ENCODE measurements around the gene ARHGAP27. TPM values are rescaled to one million over a fixed set of nuclear protein-coding genes. Genes with fewer than 3 reads are reported as not detected.
A peak's percentile ranks its signal among the peaks of the same experiment; 100 is the strongest.

The ARHGAP27 gene
- total and polyA plus RNA-seq, 2 donors, result 23.1 to 73.8 TPM

DNA sequence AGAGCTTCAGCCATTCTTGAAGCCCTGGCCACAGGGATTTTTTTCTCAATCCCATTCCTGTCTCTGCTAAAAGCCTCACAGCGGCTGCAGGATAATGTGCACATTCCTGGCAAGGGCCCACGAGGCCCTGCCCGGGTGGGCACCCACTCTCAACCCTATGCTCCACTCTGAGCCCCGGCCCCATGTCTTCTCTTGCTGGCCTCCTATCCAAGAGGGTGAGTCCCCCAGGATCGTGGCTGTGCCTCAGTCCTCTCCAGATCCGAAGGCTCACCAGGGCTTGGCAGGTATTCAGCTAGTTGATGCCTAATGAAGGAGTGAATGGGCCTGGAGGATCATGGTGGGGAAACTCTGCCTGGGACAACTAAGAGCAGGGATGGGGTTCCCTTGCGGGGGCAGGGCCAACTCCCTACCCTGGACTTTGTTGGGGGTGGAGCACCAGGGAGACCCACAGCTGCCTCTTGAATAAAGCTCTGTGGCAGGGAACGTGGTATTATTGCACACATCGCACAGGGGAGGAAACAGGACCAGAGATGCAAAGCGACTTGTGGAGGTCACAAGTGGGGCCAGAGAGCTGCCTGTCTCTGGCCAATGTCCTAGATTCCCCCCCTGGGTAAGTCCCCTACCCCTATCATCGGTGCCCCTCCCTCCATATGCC is 5.4 kb downstream of the ARHGAP27 start:
- Histone ChIP-seq H3K4me3 (ENCODE audit: low read length in 2 of 2) (no peak overlapping the region), H3K9me3 (ENCODE audit: control insufficient read depth in 2 of 2, insufficient read depth in 1 of 2, low read length in 1 of 2) (peaks cover 0 to 9% of the 10 kb centered on the region in 2 donors), H3K36me3 (ENCODE audit: control insufficient read depth in 2 of 2, insufficient read depth in 2 of 2, low read length in 1 of 2) (no peaks in the 10 kb centered on the region), H3K4me1 (ENCODE audit: control insufficient read depth in 2 of 2, insufficient read depth in 2 of 2, low read length in 2 of 2) (peaks cover 16 to 45% of the 10 kb centered on the region in 2 donors), H3K27ac (ENCODE audit: low read depth in 1 of 2, low read length in 1 of 2) (no peak overlapping the region), H3K27me3 (ENCODE audit: control insufficient read depth in 2 of 2, insufficient read depth in 1 of 2, low read length in 1 of 2) (peaks cover 0 to 39% of the 10 kb centered on the region in 2 donors)
- 93% methylated on average over 11 of the region's 11 CpGs for WGBS
- DNase-seq (ENCODE audit: low read depth in 6 of 9, low spot score in 9 of 9), result no peak

DNA sequence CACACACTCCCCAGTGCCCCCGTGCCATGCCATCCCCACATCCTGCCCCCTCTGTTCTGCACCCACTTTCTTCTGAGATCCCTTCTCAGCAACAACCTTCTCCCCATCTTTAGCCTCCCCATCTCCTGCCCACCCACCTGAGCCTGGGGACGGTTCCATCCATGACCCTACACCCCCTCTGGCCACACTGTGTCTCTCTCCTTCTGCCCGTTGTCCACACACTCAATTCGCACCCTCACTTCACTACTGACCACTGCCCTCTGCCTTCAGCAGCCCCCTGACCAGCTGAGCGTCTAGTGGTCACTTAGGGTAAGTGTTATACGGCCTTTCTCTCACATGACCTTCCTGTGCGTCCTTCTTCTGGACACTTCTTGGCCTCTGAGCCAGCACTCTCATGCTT is 6.1 kb downstream of the ARHGAP27 start:
- no peaks in the 10 kb centered on the region for H3K36me3 ChIP-seq (ENCODE audit: control insufficient read depth in 2 of 2, insufficient read depth in 2 of 2, low read length in 1 of 2)
- no peak overlapping the region for H3K27ac ChIP-seq (ENCODE audit: low read depth in 1 of 2, low read length in 1 of 2)
- H3K9me3 ChIP-seq (ENCODE audit: control insufficient read depth in 2 of 2, insufficient read depth in 1 of 2, low read length in 1 of 2), result peaks cover 0 to 7% of the 10 kb centered on the region in 2 donors
- peaks cover 0 to 31% of the 10 kb centered on the region in 2 donors for H3K27me3 ChIP-seq (ENCODE audit: control insufficient read depth in 2 of 2, insufficient read depth in 1 of 2, low read length in 1 of 2)
- peaks cover 12 to 38% of the 10 kb centered on the region in 2 donors for H3K4me1 ChIP-seq (ENCODE audit: control insufficient read depth in 2 of 2, insufficient read depth in 2 of 2, low read length in 2 of 2)
- no peak overlapping the region for H3K4me3 ChIP-seq (ENCODE audit: low read length in 2 of 2)
- no peak for DNase-seq (ENCODE audit: low read depth in 6 of 9, low spot score in 9 of 9)
- WGBS, result 86% methylated on average over 7 of the region's 7 CpGs

DNA sequence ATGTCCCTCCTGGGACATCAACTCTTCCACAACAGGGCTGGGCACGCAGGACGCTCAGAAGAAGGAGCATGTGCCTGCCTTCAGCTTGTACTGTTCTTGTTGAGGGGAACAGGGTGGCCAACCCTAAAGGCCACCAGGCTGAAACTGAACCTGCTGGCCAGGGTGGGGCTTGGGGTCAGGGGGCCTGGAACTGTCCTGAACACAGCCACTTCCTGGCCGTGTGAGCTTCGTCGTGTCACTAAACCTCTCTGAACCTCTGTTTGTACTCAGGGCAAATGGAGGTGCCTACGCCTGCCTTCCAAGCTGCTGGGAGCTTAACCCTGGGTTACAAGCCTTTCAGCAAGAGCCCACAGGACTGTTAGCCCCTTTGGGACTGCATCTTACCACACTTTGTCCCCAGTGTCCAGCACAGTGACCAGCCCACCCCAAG is 6.7 kb downstream of the ARHGAP27 start:
- Histone ChIP-seq H3K4me3 (ENCODE audit: low read length in 2 of 2) (no peak overlapping the region), H3K27ac (ENCODE audit: low read depth in 1 of 2, low read length in 1 of 2) (no peak overlapping the region), H3K36me3 (ENCODE audit: control insufficient read depth in 2 of 2, insufficient read depth in 2 of 2, low read length in 1 of 2) (no peaks in the 10 kb centered on the region), H3K9me3 (ENCODE audit: control insufficient read depth in 2 of 2, insufficient read depth in 1 of 2, low read length in 1 of 2) (peaks cover 0 to 5% of the 10 kb centered on the region in 2 donors), H3K27me3 (ENCODE audit: control insufficient read depth in 2 of 2, insufficient read depth in 1 of 2, low read length in 1 of 2) (peaks cover 0 to 25% of the 10 kb centered on the region in 2 donors), H3K4me1 (ENCODE audit: control insufficient read depth in 2 of 2, insufficient read depth in 2 of 2, low read length in 2 of 2) (peaks cover 9 to 32% of the 10 kb centered on the region in 2 donors)
- WGBS, result 91% methylated on average over 6 of the region's 6 CpGs
- DNase-seq (ENCODE audit: low read depth in 6 of 9, low spot score in 9 of 9), result no peak

DNA sequence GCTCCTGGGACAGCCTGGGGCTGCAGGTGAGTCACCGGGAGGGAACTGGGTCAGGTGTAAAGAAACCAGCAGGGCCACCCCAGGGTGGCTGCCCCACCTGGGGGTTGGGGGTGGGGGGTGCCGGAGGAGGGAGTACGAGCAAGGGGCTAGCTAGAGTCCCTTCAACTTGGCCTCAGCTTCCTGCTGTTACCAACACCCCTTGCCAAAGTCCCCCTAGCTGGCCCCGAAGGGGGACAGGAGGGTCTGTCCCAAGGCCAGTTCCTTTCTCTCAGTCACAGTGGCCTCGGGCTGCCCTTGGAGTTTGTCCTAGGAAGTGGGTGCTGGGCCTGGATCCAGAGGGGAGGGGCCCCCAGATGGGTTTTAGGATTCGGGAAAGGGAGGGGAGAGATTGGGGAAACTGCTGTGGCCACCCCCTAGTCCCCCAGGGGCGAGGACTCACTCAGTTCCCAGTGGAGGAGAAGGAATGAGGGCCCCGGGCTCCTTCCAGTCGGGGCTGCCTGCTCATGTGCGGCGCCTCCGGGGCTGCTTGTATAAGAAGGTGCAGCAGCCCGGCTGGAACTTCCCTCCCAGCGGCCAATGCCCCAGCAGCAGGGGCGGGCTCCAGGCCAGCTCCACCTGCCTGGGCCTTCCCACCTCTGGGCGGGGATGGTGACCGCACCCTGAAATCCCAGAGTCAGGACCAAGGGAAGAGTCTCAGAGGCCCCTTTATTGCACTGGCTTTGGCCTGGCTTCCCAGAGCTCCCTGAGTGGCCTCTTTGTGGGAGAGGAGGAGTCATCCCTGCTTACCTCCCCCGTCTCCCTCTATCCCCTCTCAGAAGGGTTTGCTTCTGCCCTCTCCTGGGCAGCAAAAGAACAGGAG is 7.3 kb downstream of the ARHGAP27 start:
- DNase-seq (ENCODE audit: low read depth in 6 of 9, low spot score in 9 of 9), result peak in 1 of 9 donors; percentile 15
- H3K4me1 ChIP-seq (ENCODE audit: control insufficient read depth in 2 of 2, insufficient read depth in 2 of 2, low read length in 2 of 2), result peaks cover 6 to 26% of the 10 kb centered on the region in 2 donors
- peaks cover 0 to 2% of the 10 kb centered on the region in 2 donors for H3K9me3 ChIP-seq (ENCODE audit: control insufficient read depth in 2 of 2, insufficient read depth in 1 of 2, low read length in 1 of 2)
- H3K4me3 ChIP-seq (ENCODE audit: low read length in 2 of 2), result no peak overlapping the region
- no peaks in the 10 kb centered on the region for H3K36me3 ChIP-seq (ENCODE audit: control insufficient read depth in 2 of 2, insufficient read depth in 2 of 2, low read length in 1 of 2)
- H3K27me3 ChIP-seq (ENCODE audit: control insufficient read depth in 2 of 2, insufficient read depth in 1 of 2, low read length in 1 of 2), result peaks cover 0 to 19% of the 10 kb centered on the region in 2 donors
- 68% methylated on average over 18 of the region's 18 CpGs for WGBS
- peak overlapping the region in 1 of 2 donors; percentile 59 for H3K27ac ChIP-seq (ENCODE audit: low read depth in 1 of 2, low read length in 1 of 2)

DNA sequence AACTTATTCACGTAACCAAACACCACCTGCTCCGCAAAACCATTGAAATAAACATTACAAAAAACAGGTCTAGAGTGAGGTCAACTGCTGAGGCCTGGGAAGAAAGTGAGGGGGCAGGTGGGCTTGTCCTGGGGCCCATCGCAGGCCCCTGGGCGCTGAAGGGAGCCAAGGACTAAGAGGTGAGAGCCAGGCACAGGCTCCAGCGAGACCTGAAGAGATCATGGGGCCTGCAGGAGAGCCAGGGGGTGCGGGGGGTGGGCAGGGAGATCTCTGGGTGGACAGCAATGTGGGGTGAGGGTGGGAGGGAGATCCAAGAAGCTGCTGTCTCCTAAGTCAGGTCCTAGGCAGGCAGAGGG is 7.9 kb downstream of the ARHGAP27 start:
- 96% methylated on average over 6 of the region's 6 CpGs for WGBS
- Histone ChIP-seq H3K36me3 (ENCODE audit: control insufficient read depth in 2 of 2, insufficient read depth in 2 of 2, low read length in 1 of 2) (no peaks in the 10 kb centered on the region), H3K27ac (ENCODE audit: low read depth in 1 of 2, low read length in 1 of 2) (no peak overlapping the region), H3K4me1 (ENCODE audit: control insufficient read depth in 2 of 2, insufficient read depth in 2 of 2, low read length in 2 of 2) (peaks cover 6 to 22% of the 10 kb centered on the region in 2 donors), H3K9me3 (ENCODE audit: control insufficient read depth in 2 of 2, insufficient read depth in 1 of 2, low read length in 1 of 2) (no peaks in the 10 kb centered on the region), H3K4me3 (ENCODE audit: low read length in 2 of 2) (no peak overlapping the region), H3K27me3 (ENCODE audit: control insufficient read depth in 2 of 2, insufficient read depth in 1 of 2, low read length in 1 of 2) (peaks cover 0 to 15% of the 10 kb centered on the region in 2 donors)
- DNase-seq (ENCODE audit: low read depth in 6 of 9, low spot score in 9 of 9), result no peak

DNA sequence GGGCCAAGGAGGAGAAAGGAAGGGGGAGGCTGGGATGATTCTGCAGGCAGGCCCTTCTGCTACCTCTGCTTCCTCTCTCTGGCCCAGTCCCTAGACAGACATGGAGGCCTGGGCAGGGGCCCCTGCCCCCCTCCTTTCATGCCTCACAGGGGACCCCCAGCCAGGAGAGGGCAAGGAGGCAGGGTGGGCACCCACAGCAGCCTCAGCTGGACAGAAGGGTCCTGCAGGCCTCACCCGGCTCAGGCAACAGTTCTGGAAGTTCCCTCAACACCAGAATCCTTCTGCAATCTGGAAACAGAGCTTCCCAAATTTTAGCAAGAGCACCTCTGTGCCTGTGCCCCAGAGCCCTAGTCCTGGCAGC is 8.7 kb downstream of the ARHGAP27 start:
- no peak overlapping the region for H3K4me3 ChIP-seq (ENCODE audit: low read length in 2 of 2)
- WGBS, result 85% methylated on average over 1 of the region's 1 CpG
- no peak for DNase-seq (ENCODE audit: low read depth in 6 of 9, low spot score in 9 of 9)
- no peaks in the 10 kb centered on the region for H3K36me3 ChIP-seq (ENCODE audit: control insufficient read depth in 2 of 2, insufficient read depth in 2 of 2, low read length in 1 of 2)
- H3K27me3 ChIP-seq (ENCODE audit: control insufficient read depth in 2 of 2, insufficient read depth in 1 of 2, low read length in 1 of 2), result peaks cover 0 to 9% of the 10 kb centered on the region in 2 donors
- peaks cover 6 to 16% of the 10 kb centered on the region in 2 donors for H3K4me1 ChIP-seq (ENCODE audit: control insufficient read depth in 2 of 2, insufficient read depth in 2 of 2, low read length in 2 of 2)
- H3K9me3 ChIP-seq (ENCODE audit: control insufficient read depth in 2 of 2, insufficient read depth in 1 of 2, low read length in 1 of 2), result peaks cover 0 to under 1% of the 10 kb centered on the region in 2 donors
- H3K27ac ChIP-seq (ENCODE audit: low read depth in 1 of 2, low read length in 1 of 2), result no peak overlapping the region

DNA sequence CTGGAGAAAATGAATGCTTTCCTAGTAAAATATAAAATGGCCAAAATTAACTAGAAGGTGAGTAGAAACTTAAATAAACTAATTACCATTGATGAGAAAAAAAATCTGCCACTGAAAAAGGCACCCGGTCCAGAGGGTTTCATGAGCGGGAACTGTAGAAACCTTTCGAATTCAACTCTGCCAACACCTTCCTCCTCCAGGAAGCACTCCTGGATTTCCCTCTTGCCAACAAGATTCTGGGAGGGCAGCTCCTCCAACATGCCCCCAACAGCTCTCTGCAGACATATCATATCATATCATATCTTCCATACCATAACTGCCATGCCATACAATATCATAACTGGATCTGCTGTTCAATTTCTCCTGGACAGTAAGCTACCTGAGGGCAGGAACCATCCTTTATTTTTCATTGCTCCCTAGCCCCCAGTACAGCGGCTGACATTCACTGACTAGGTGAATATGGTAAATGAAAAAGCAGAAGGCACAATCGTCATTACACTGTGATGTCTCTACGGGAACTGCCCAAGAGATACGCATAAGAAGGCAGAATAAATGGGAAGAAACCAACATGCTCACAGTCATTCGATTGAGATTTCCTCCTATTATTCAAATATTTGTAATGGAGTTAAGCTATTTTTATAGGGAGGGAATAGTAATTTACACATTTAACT is 9.2 kb downstream of the ARHGAP27 start:
- no peak for DNase-seq (ENCODE audit: low read depth in 6 of 9, low spot score in 9 of 9)
- Histone ChIP-seq H3K36me3 (ENCODE audit: control insufficient read depth in 2 of 2, insufficient read depth in 2 of 2, low read length in 1 of 2) (no peaks in the 10 kb centered on the region), H3K27ac (ENCODE audit: low read depth in 1 of 2, low read length in 1 of 2) (no peak overlapping the region), H3K4me3 (ENCODE audit: low read length in 2 of 2) (no peak overlapping the region), H3K4me1 (ENCODE audit: control insufficient read depth in 2 of 2, insufficient read depth in 2 of 2, low read length in 2 of 2) (peaks cover 4 to 11% of the 10 kb centered on the region in 2 donors), H3K9me3 (ENCODE audit: control insufficient read depth in 2 of 2, insufficient read depth in 1 of 2, low read length in 1 of 2) (peaks cover 0 to 4% of the 10 kb centered on the region in 2 donors), H3K27me3 (ENCODE audit: control insufficient read depth in 2 of 2, insufficient read depth in 1 of 2, low read length in 1 of 2) (peaks cover 0 to 4% of the 10 kb centered on the region in 2 donors)
- 90% methylated on average over 8 of the region's 8 CpGs for WGBS

DNA sequence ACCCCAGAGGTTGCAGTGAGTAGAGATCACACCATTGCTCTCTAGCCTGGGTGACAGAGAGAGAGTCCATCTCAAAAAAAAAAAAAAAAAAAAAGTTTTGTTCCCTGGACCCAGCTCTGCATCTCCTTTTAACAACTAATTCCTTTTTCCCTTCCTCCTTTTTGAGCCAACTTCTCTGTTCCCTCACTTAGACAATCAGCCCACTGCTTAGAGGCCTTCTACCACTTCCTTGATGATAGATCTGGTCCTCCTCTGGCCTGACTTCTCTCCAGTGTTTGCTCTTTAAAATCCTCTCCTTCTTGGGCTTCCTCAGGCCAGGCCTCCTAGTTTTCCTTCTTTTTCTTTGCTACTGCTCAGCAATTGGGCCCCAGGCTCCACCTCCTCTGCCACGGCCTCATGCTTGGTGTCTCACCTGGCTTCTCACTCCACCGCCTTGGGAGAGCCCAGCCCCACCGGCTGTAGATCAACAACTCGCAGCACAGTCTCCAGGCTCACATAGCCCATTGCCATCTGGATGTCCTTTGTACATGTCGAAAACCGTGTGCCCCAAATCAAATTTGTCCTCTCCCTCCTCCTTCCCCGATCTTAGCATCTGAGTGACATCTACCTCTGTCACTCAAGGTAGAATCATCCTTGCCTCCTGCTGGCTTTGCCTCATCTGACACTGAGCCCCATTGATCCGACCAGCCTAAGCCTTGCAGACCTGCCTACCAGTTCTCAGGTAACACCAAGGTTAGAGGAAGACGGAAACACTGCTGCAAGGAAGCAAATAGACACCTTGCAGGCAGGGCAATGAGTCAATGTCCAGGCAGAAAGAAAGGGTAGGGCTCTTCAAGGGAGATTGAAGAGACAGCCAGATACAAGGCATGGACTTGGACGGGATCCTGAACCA is 17.4 kb downstream of the ARHGAP27 start:
- no peak for DNase-seq (ENCODE audit: low read depth in 6 of 9, low spot score in 9 of 9)
- Histone ChIP-seq H3K9me3 (ENCODE audit: control insufficient read depth in 2 of 2, insufficient read depth in 1 of 2, low read length in 1 of 2) (peaks cover 0 to 4% of the 10 kb centered on the region in 2 donors), H3K27ac (ENCODE audit: low read depth in 1 of 2, low read length in 1 of 2) (peak overlapping the region in 1 of 2 donors; percentile 15), H3K4me3 (ENCODE audit: low read length in 2 of 2) (no peak overlapping the region), H3K4me1 (ENCODE audit: control insufficient read depth in 2 of 2, insufficient read depth in 2 of 2, low read length in 2 of 2) (peaks cover 19 to 33% of the 10 kb centered on the region in 2 donors), H3K27me3 (ENCODE audit: control insufficient read depth in 2 of 2, insufficient read depth in 1 of 2, low read length in 1 of 2) (no peaks in the 10 kb centered on the region), H3K36me3 (ENCODE audit: control insufficient read depth in 2 of 2, insufficient read depth in 2 of 2, low read length in 1 of 2) (no peaks in the 10 kb centered on the region)
- 92% methylated on average over 10 of the region's 10 CpGs for WGBS

Data from thymus (tissue), 11 donors.